DOHH2 (cell line): ENCODE results near the gene SYT3.

Source experiments
- EZH2phosphoT487 ChIP-seq: fragments of 200-600 bp; sonication (generic); IDR thresholded peaks from 2 replicates; pipeline ENCODE4 v1.6.1; 2017; ENCODE audit warnings: borderline replicate concordance, mild to moderate bottlenecking, antibody characterized with exemption, low read length, moderate library complexity, mixed read lengths
- TF ChIP-seq, protein P1 (sequence below): fragments of 200-600 bp; sonication (generic); IDR thresholded peaks from one replicate; pipeline ENCODE4 v1.5.1; 2014; ENCODE audit warnings: antibody characterized with exemption, mild to moderate bottlenecking, low read depth, low read length; ENCODE audit not compliant: poor library complexity, severe bottlenecking

- TF ChIP-seq, protein P1, sequence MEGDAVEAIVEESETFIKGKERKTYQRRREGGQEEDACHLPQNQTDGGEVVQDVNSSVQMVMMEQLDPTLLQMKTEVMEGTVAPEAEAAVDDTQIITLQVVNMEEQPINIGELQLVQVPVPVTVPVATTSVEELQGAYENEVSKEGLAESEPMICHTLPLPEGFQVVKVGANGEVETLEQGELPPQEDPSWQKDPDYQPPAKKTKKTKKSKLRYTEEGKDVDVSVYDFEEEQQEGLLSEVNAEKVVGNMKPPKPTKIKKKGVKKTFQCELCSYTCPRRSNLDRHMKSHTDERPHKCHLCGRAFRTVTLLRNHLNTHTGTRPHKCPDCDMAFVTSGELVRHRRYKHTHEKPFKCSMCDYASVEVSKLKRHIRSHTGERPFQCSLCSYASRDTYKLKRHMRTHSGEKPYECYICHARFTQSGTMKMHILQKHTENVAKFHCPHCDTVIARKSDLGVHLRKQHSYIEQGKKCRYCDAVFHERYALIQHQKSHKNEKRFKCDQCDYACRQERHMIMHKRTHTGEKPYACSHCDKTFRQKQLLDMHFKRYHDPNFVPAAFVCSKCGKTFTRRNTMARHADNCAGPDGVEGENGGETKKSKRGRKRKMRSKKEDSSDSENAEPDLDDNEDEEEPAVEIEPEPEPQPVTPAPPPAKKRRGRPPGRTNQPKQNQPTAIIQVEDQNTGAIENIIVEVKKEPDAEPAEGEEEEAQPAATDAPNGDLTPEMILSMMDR = no peak
- no peak for TF ChIP-seq EZH2phosphoT487
Measured at GRCh38 chr19:50661023-50661422, 21.3 kb upstream of the SYT3 start.
